Kidney (tissue), 14 donors: ENCODE data around the gene ZSWIM3. TPM values are rescaled to one million over a fixed set of nuclear protein-coding genes. Genes with fewer than 3 reads are reported as not detected.

ENCODE experiments used
- DNase-seq, 5 donors: peaks; one replicate each; pipeline ENCODE4 v3.0.0-alpha.2; 2013 to 2020
- FAIRE-seq: peaks from 2 replicates; lab custom pipeline; 2012; peaks lifted over from hg19 to GRCh38; lab: Jason Lieb, UNC
- H3K27ac ChIP-seq, 2 donors: one replicate each; pipeline ENCODE4 v1.7.0; 2013; ENCODE audit warnings: low read depth in 2 of 2, low read length in 2 of 2, inconsistent platforms in 1 of 2
- H3K27me3 ChIP-seq: one replicate; pipeline ENCODE4 v1.7.1; 2013; ENCODE audit warnings: low read length, inconsistent platforms; ENCODE audit not compliant: control insufficient read depth, insufficient read depth
- H3K36me3 ChIP-seq, 3 donors: one replicate each; pipeline versions ENCODE4 v1.7.0 to v1.7.1; 2013; ENCODE audit warnings: low read length in 3 of 3, control low read depth in 1 of 3, inconsistent platforms in 1 of 3; ENCODE audit not compliant: insufficient read depth in 3 of 3, control insufficient read depth in 2 of 3
- H3K4me1 ChIP-seq, 3 donors: one replicate each; pipeline versions ENCODE4 v1.7.0 to v1.7.1; 2013; ENCODE audit warnings: low read length in 3 of 3, inconsistent platforms in 1 of 3, low read depth in 1 of 3; ENCODE audit not compliant: control insufficient read depth in 2 of 3, insufficient read depth in 2 of 3
- H3K4me3 ChIP-seq, 3 donors: one replicate each; pipeline versions ENCODE4 v1.7.0 to v1.8.1; 2013; ENCODE audit warnings: low read length in 3 of 3, control low read depth in 1 of 3, inconsistent platforms in 1 of 3
- H3K9ac ChIP-seq, 3 donors: one replicate each; pipeline versions ENCODE4 v1.7.0 to v1.7.1; 2013; ENCODE audit warnings: low read length in 3 of 3, control low read depth in 1 of 3, inconsistent platforms in 1 of 3
- H3K9me3 ChIP-seq, 3 donors: one replicate each; pipeline versions ENCODE4 v1.7.0 to v1.7.1; 2013; ENCODE audit warnings: low read length in 3 of 3, control low read depth in 1 of 3, inconsistent platforms in 1 of 3; ENCODE audit not compliant: control insufficient read depth in 2 of 3, insufficient read depth in 1 of 3
- CTCF ChIP-seq: IDR thresholded peaks from 3 replicates; pipeline ENCODE4 v1.5.1; 2012; ENCODE audit warnings: mild to moderate bottlenecking, moderate library complexity, borderline replicate concordance; ENCODE audit not compliant: insufficient read depth; ENCODE audit errors: extremely low read depth
- intact Hi-C: fragments of 100-400 bp; cut with DNase I; formaldehyde crosslinking; loops from one replicate; pipeline ENCODE4 v1.11.1; 2022
- polyA plus RNA-seq: library from polyadenylated mRNA; stranded (reverse); fragments of 350-450 nt; fragmentation: Illumina TruSeq; extraction: RNeasy Lipid Tissue Mini Kit (QIAGEN cat#74804); gene quantifications from one replicate; pipeline ENCODE4 v1.2.3, GENCODE V29; 2014; ENCODE audit warnings: low read depth, low replicate concordance; ENCODE audit not compliant: insufficient read depth
- total RNA-seq: library from RNA; stranded (reverse); fragmentation: NEBNext Ultra II Directional; extraction: Animal tissue kit (Norgen Biotek cat#: 25700); gene quantifications from one replicate; pipeline ENCODE4 v1.2.1, GENCODE V29; 2021
- donor health status: control.
- donor health status: control.
- donor health status: control.
- donor health status: control.
- donor health status: control.
- donor health status: DM: yes; HTN: yes; CAD: no.
- donor health status: Normal renal cell carcinoma (clear cell type).

ZSWIM3 gene
- total and polyA plus RNA-seq, 2 donors from 2014 or later = 2.6 to 3.2 TPM

GRCh38 chr20:45921337-45922189 is 64.1 kb downstream of the ZSWIM3 start:
- Histone ChIP-seq H3K36me3 (no peaks in the 10 kb centered on the region), H3K4me1 (peaks cover 0 to 19% (median 12%) of the 10 kb centered on the region in 3 donors), H3K9ac (no peak overlapping the region), H3K9me3 (no peaks in the 10 kb centered on the region), H3K27me3 (no peaks in the 10 kb centered on the region), H3K4me3 (no peak overlapping the region), H3K27ac (peak overlapping the region in 1 of 2 donors; percentile 3)
- DNase-seq (peak in 3 of 5 donors; percentile 41 to 57 (median 53)), FAIRE-seq (no peak)
- TF ChIP-seq CTCF = no peak
- intact Hi-C loops = no loop called here

- H3K27ac ChIP-seq = peak overlapping the region; percentile 37 to 90
- peak overlapping the region in 1 of 3 donors; percentile 12 for H3K9ac ChIP-seq
- peak in 3 of 5 donors; percentile 47 to 88 (median 69) for DNase-seq
- FAIRE-seq = no peak
- no peaks in the 10 kb centered on the region for H3K9me3 ChIP-seq
- no peak for TF ChIP-seq CTCF
- H3K36me3 ChIP-seq = no peaks in the 10 kb centered on the region
- peak overlapping the region in 1 of 3 donors; percentile 32 for H3K4me3 ChIP-seq
- intact Hi-C loops = no loop called here
- no peaks in the 10 kb centered on the region for H3K27me3 ChIP-seq
- H3K4me1 ChIP-seq = peaks cover 0 to 15% (median 12%) of the 10 kb centered on the region in 3 donors
Measured at GRCh38 chr20:45924391-45925261, 67.2 kb downstream of the ZSWIM3 start.

- Histone ChIP-seq H3K9ac (no peak overlapping the region), H3K4me3 (no peak overlapping the region), H3K27me3 (no peaks in the 10 kb centered on the region), H3K27ac (peak overlapping the region in 1 of 2 donors; percentile 90), H3K36me3 (no peaks in the 10 kb centered on the region), H3K4me1 (peaks cover 0 to 6% (median 5%) of the 10 kb centered on the region in 3 donors), H3K9me3 (no peaks in the 10 kb centered on the region)
- FAIRE-seq = no peak
- intact Hi-C loops = no loop called here
- TF ChIP-seq CTCF = no peak
- DNase-seq = peak in 3 of 5 donors; percentile 49 to 59 (median 54)
Measured at GRCh38 chr20:45925821-45926506, 68.5 kb downstream of the ZSWIM3 start.
